ENCODE data around the gene SPTBN4.
"Not testable (repeated sequence)": the region's sequence is repeated elsewhere in the genome, so short reads cannot be mapped to it uniquely, and the experiment has no call there.

SPTBN4 gene

GRCh38 chr19:40542202-40542859 is 75.5 kb downstream of the SPTBN4 start:
- no peaks in the 10 kb centered on the region for H3K36me3 ChIP-seq (ENCODE audit: control insufficient read depth in 5 of 5, insufficient read depth in 5 of 5, low read length in 5 of 5)
- H3K4me1 ChIP-seq (ENCODE audit: control insufficient read depth in 5 of 5, insufficient read depth in 5 of 5, low read length in 5 of 5) = peaks cover 0 to 11% (median 9%) of the 10 kb centered on the region in 5 donors
- H3K9ac ChIP-seq (ENCODE audit: low read length in 5 of 5) = no peak overlapping the region
- H3K9me3 ChIP-seq (ENCODE audit: control insufficient read depth in 5 of 5, low read length in 5 of 5) = no peaks in the 10 kb centered on the region
- no peak overlapping the region for H3K4me3 ChIP-seq (ENCODE audit: low read depth in 1 of 5, low read length in 5 of 5)
- H3K27me3 ChIP-seq (ENCODE audit: control insufficient read depth in 5 of 5, insufficient read depth in 4 of 5, low read length in 5 of 5) = no peaks in the 10 kb centered on the region
- H3K27ac ChIP-seq (ENCODE audit: low read depth, low read length) = no peak overlapping the region

- no peak overlapping the region for H3K4me3 ChIP-seq (ENCODE audit: low read depth in 1 of 5, low read length in 5 of 5)
- H3K4me1 ChIP-seq (ENCODE audit: control insufficient read depth in 5 of 5, insufficient read depth in 5 of 5, low read length in 5 of 5) = peaks cover 0 to 11% (median 9%) of the 10 kb centered on the region in 5 donors
- no peak overlapping the region for H3K9ac ChIP-seq (ENCODE audit: low read length in 5 of 5)
- H3K36me3 ChIP-seq (ENCODE audit: control insufficient read depth in 5 of 5, insufficient read depth in 5 of 5, low read length in 5 of 5) = no peaks in the 10 kb centered on the region
- H3K9me3 ChIP-seq (ENCODE audit: control insufficient read depth in 5 of 5, low read length in 5 of 5) = no peaks in the 10 kb centered on the region
- no peaks in the 10 kb centered on the region for H3K27me3 ChIP-seq (ENCODE audit: control insufficient read depth in 5 of 5, insufficient read depth in 4 of 5, low read length in 5 of 5)
- no peak overlapping the region for H3K27ac ChIP-seq (ENCODE audit: low read depth, low read length)
Measured at GRCh38 chr19:40543029-40543597, 76.3 kb downstream of the SPTBN4 start.

DNA sequence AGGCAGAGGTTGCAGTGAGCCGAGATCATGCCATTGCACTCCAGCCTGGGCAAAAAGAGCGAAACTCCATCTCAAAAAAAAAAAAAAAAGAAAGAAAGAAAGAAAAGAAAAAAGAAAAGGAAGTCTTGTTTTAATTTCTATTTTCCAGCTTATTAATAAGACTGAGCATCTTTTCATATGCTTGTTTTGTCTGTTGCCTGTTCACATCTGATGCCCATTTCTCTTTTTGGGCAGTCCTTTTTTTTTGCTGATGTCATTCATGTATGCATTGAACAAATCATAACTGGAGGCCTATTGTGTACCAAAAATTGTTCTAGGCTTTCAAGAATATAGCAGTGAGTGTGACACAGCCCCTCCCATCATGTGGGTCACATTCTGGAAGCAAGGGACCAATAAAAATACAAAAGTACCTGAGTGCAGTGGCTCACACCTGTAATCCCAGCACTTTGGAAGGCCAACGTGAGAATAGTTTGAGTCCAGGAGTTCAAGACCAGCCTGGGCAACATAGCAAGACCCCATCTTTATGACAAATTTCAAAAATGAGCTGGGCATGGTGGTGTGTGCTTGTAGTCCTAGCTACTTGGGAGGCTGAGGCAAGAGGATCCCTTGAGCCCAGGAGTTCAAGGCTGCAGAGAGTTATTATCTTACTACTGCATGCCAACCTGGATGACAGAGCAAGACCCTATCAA is 79.5 kb downstream of the SPTBN4 start:
- not testable (repeated sequence) for H3K9ac ChIP-seq (ENCODE audit: low read length in 5 of 5); H3K9me3 ChIP-seq (ENCODE audit: control insufficient read depth in 5 of 5, low read length in 5 of 5); H3K27ac ChIP-seq (ENCODE audit: low read depth, low read length); H3K36me3 ChIP-seq (ENCODE audit: control insufficient read depth in 5 of 5, insufficient read depth in 5 of 5, low read length in 5 of 5); H3K4me3 ChIP-seq (ENCODE audit: low read depth in 1 of 5, low read length in 5 of 5)
- Histone ChIP-seq H3K27me3 (ENCODE audit: control insufficient read depth in 5 of 5, insufficient read depth in 4 of 5, low read length in 5 of 5) (peaks cover 0 to 18% (median 10%) of the 10 kb centered on the region in 5 donors), H3K4me1 (ENCODE audit: control insufficient read depth in 5 of 5, insufficient read depth in 5 of 5, low read length in 5 of 5) (peaks cover 0 to 13% (median 12%) of the 10 kb centered on the region in 5 donors)

GRCh38 chr19:40547190-40547589 is 80.4 kb downstream of the SPTBN4 start:
- H3K36me3 ChIP-seq (ENCODE audit: control insufficient read depth in 5 of 5, insufficient read depth in 5 of 5, low read length in 5 of 5); H3K27ac ChIP-seq (ENCODE audit: low read depth, low read length); H3K9ac ChIP-seq (ENCODE audit: low read length in 5 of 5); H3K9me3 ChIP-seq (ENCODE audit: control insufficient read depth in 5 of 5, low read length in 5 of 5); H3K4me3 ChIP-seq (ENCODE audit: low read depth in 1 of 5, low read length in 5 of 5): not testable (repeated sequence)
- Histone ChIP-seq H3K4me1 (ENCODE audit: control insufficient read depth in 5 of 5, insufficient read depth in 5 of 5, low read length in 5 of 5) (peaks cover 0 to 12% (median 10%) of the 10 kb centered on the region in 5 donors), H3K27me3 (ENCODE audit: control insufficient read depth in 5 of 5, insufficient read depth in 4 of 5, low read length in 5 of 5) (peaks cover 0 to 18% (median 10%) of the 10 kb centered on the region in 5 donors)

DNA sequence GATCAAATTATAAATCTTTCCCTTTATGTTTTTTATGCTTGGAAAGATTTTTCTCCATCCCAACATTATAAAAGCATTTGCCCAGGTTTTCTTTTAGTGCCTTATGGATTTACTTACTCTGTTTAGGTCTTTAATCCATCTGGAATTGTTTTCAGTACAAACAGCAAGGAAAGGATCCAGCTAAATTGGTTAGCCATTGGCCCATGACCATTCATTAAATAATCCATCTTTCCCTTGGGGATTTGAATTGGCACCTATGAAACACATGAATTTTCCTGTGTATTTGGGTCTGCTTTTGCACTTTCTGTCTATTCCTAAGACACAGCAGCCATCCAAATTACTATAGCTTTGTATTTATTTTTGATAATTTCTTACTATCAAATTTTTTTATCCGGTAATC is 81.0 kb downstream of the SPTBN4 start:
- no peak overlapping the region for H3K4me3 ChIP-seq (ENCODE audit: low read depth in 1 of 5, low read length in 5 of 5)
- no peaks in the 10 kb centered on the region for H3K9me3 ChIP-seq (ENCODE audit: control insufficient read depth in 5 of 5, low read length in 5 of 5)
- H3K27ac ChIP-seq (ENCODE audit: low read depth, low read length) = no peak overlapping the region
- no peaks in the 10 kb centered on the region for H3K36me3 ChIP-seq (ENCODE audit: control insufficient read depth in 5 of 5, insufficient read depth in 5 of 5, low read length in 5 of 5)
- peaks cover 0 to 6% (median 5%) of the 10 kb centered on the region in 5 donors for H3K4me1 ChIP-seq (ENCODE audit: control insufficient read depth in 5 of 5, insufficient read depth in 5 of 5, low read length in 5 of 5)
- peaks cover 0 to 20% (median 14%) of the 10 kb centered on the region in 5 donors for H3K27me3 ChIP-seq (ENCODE audit: control insufficient read depth in 5 of 5, insufficient read depth in 4 of 5, low read length in 5 of 5)
- H3K9ac ChIP-seq (ENCODE audit: low read length in 5 of 5) = no peak overlapping the region

DNA sequence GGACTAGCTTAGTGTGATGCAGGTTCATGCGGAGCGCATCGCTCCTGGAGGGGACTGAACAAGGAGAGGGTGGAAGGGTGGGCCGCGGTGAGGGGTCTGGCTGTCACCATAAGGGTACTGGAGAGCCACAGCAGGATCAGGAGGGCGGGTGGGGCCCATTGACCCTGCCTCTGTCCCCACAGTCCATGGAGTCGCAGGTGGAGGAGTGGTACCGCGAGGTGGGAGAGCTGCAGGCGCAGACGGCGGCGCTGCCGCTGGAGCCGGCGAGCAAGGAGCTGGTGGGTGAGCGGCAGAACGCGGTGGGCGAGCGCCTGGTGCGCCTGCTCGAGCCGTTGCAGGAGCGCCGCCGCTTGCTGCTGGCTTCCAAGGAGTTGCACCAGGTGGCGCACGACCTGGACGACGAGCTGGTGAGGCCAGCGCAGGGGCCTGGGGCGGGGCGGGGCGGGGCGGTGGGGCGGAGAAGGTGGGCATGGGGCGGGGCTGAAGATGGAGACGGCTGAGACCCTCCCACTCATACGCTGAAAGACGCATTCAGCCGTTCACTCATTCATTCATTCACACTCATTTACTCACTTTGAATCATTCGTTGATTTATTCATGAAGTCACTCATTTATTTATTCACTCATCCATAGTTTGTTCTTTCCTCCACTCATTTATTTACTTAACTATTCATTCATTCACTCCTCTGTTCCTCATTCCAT is 82.4 kb downstream of the SPTBN4 start:
- no peak overlapping the region for H3K9ac ChIP-seq (ENCODE audit: low read length in 5 of 5)
- H3K27ac ChIP-seq (ENCODE audit: low read depth, low read length) = no peak overlapping the region
- H3K27me3 ChIP-seq (ENCODE audit: control insufficient read depth in 5 of 5, insufficient read depth in 4 of 5, low read length in 5 of 5) = peaks cover 8 to 34% (median 26%) of the 10 kb centered on the region in 5 donors
- H3K9me3 ChIP-seq (ENCODE audit: control insufficient read depth in 5 of 5, low read length in 5 of 5) = no peaks in the 10 kb centered on the region
- peaks cover 0 to 4% (median 4%) of the 10 kb centered on the region in 5 donors for H3K4me1 ChIP-seq (ENCODE audit: control insufficient read depth in 5 of 5, insufficient read depth in 5 of 5, low read length in 5 of 5)
- H3K4me3 ChIP-seq (ENCODE audit: low read depth in 1 of 5, low read length in 5 of 5) = no peak overlapping the region
- H3K36me3 ChIP-seq (ENCODE audit: control insufficient read depth in 5 of 5, insufficient read depth in 5 of 5, low read length in 5 of 5) = no peaks in the 10 kb centered on the region

DNA sequence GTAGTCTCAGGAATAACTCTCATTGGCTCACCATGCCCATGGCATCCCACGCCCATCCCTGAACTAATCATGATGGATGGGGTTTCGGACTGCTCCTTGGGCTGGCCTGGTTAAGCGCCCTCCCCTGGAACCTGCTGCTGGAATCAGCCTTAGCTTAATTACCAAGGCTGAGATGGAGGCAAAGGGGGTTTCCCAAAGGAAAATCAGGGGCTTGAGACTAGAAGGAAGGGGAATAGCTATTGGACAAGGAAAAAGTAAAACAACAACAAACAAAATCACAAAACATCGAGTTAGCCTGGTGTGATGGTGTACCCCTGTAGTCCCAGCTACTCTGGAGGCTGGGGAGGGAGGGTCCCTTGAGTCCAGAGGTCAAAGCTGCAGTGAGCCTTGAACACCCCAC is 84.2 kb downstream of the SPTBN4 start:
- Histone ChIP-seq H3K9ac (ENCODE audit: low read length in 5 of 5) (no peak overlapping the region), H3K36me3 (ENCODE audit: control insufficient read depth in 5 of 5, insufficient read depth in 5 of 5, low read length in 5 of 5) (no peaks in the 10 kb centered on the region), H3K9me3 (ENCODE audit: control insufficient read depth in 5 of 5, low read length in 5 of 5) (no peaks in the 10 kb centered on the region), H3K27me3 (ENCODE audit: control insufficient read depth in 5 of 5, insufficient read depth in 4 of 5, low read length in 5 of 5) (peaks cover 16 to 42% (median 34%) of the 10 kb centered on the region in 5 donors), H3K4me1 (ENCODE audit: control insufficient read depth in 5 of 5, insufficient read depth in 5 of 5, low read length in 5 of 5) (peaks cover 0 to 6% (median 4%) of the 10 kb centered on the region in 5 donors), H3K27ac (ENCODE audit: low read depth, low read length) (no peak overlapping the region), H3K4me3 (ENCODE audit: low read depth in 1 of 5, low read length in 5 of 5) (no peak overlapping the region)

DNA sequence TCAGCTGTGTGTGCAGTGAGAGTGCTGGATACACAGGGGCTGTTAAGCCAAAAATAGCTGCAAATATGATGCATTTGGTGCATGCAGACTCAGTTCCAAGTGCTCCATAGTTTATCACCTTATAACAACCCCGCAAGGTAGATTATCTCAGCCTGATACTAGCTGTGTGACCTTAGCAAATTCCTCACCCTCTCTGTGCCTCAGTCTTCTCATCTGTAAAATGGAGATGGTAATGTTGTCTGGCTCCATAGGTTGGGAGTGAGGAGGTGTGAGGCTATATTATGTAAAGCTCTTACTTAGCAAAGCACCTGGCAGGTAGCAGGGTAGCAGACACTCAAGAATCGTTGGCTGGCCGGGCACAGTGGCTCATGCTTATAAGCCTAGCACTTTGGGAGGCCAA is 86.0 kb downstream of the SPTBN4 start:
- H3K27me3 ChIP-seq (ENCODE audit: control insufficient read depth in 5 of 5, insufficient read depth in 4 of 5, low read length in 5 of 5) = peaks cover 16 to 42% (median 34%) of the 10 kb centered on the region in 5 donors
- no peaks in the 10 kb centered on the region for H3K36me3 ChIP-seq (ENCODE audit: control insufficient read depth in 5 of 5, insufficient read depth in 5 of 5, low read length in 5 of 5)
- no peaks in the 10 kb centered on the region for H3K9me3 ChIP-seq (ENCODE audit: control insufficient read depth in 5 of 5, low read length in 5 of 5)
- H3K9ac ChIP-seq (ENCODE audit: low read length in 5 of 5) = no peak overlapping the region
- no peak overlapping the region for H3K27ac ChIP-seq (ENCODE audit: low read depth, low read length)
- H3K4me3 ChIP-seq (ENCODE audit: low read depth in 1 of 5, low read length in 5 of 5) = no peak overlapping the region
- H3K4me1 ChIP-seq (ENCODE audit: control insufficient read depth in 5 of 5, insufficient read depth in 5 of 5, low read length in 5 of 5) = peaks cover 0 to 6% (median 4%) of the 10 kb centered on the region in 5 donors

DNA sequence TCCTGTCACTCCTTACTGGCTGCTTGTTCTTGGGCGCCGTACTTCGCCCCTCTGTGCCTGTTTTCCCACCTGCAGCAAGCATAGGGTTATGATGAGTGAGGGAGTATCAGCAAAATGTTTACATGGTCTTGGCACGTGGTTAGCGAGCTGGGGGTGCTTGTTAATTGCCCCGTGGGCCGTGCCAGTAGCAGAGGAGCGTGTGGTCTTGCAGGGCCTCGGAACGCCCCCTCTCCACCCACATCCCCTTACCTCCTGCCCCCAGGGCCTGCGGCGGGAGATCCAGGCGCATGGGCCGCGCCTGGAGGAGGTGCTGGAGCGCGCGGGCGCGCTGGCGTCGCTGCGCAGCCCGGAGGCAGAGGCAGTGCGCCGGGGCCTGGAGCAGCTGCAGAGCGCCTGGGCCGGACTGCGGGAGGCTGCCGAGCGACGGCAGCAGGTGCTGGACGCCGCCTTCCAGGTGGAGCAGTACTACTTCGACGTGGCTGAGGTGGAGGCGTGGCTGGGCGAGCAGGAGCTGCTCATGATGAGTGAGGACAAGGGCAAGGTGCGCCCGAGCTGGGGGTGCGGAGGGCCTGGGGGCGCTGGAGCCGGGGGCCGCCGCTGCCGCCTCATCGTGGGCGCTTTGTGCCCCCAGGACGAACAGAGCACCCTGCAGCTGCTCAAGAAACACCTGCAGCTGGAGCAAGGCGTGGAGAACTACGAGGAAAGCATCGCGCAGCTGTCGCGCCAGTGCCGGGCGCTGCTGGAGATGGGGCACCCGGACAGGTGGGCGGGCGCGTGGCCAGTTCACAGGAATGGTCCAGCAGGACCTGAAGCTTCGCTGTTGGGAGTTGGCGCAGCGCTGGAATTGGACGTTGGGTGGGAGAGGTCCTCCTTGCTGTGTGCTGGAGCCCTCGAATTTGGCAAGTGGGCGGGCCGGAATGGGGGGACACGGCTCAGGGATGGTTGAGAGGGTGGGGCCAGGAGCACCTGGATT is 87.4 kb downstream of the SPTBN4 start:
- Histone ChIP-seq H3K9me3 (ENCODE audit: control insufficient read depth in 5 of 5, low read length in 5 of 5) (no peaks in the 10 kb centered on the region), H3K36me3 (ENCODE audit: control insufficient read depth in 5 of 5, insufficient read depth in 5 of 5, low read length in 5 of 5) (no peaks in the 10 kb centered on the region), H3K4me3 (ENCODE audit: low read depth in 1 of 5, low read length in 5 of 5) (no peak overlapping the region), H3K27me3 (ENCODE audit: control insufficient read depth in 5 of 5, insufficient read depth in 4 of 5, low read length in 5 of 5) (peaks cover 16 to 36% (median 33%) of the 10 kb centered on the region in 5 donors), H3K27ac (ENCODE audit: low read depth, low read length) (no peak overlapping the region), H3K9ac (ENCODE audit: low read length in 5 of 5) (no peak overlapping the region), H3K4me1 (ENCODE audit: control insufficient read depth in 5 of 5, insufficient read depth in 5 of 5, low read length in 5 of 5) (peaks cover 0 to 3% (median under 1%) of the 10 kb centered on the region in 5 donors)
